Ovary (tissue), 9 donors: Measurements from ENCODE around the gene MYO15B. TPM values are rescaled to one million over a fixed set of nuclear protein-coding genes. Genes with fewer than 3 reads are reported as not detected.

ENCODE experiments used
- DNase-seq, 5 donors: peaks; one replicate each; pipeline ENCODE4 v3.0.0-alpha.2; 2019 to 2020
- H3K27ac ChIP-seq, 2 donors: fragments of 200-600 bp; one replicate each; pipeline versions ENCODE4 v1.5.1 to v1.8.0; 2019 to 2022
- H3K27me3 ChIP-seq: fragments of 200-600 bp; one replicate; pipeline ENCODE4 v1.8.0; 2022
- H3K36me3 ChIP-seq: fragments of 200-600 bp; sonication (generic); one replicate; pipeline ENCODE4 v1.5.1; 2019
- H3K4me1 ChIP-seq: one replicate; pipeline ENCODE4 v1.8.1; 2013; ENCODE audit warnings: mild to moderate bottlenecking, moderate library complexity; ENCODE audit not compliant: insufficient read depth
- H3K4me3 ChIP-seq: fragments of 200-600 bp; sonication (generic); one replicate; pipeline ENCODE4 v1.5.1; 2017
- H3K9me3 ChIP-seq, 2 donors: fragments of 200-600 bp in 1 of 2; sonication (generic) in 1 of 2; one replicate each; pipeline versions ENCODE4 v1.5.1 to v1.8.1; 2013 to 2019; ENCODE audit warnings: mild to moderate bottlenecking in 1 of 2, moderate library complexity in 1 of 2
- EP300 ChIP-seq: sonication (generic); formaldehyde crosslinking; IDR thresholded peaks from one replicate; pipeline ENCODE4 v1.6.1; 2017; ENCODE audit warnings: antibody characterized with exemption
- POLR2A ChIP-seq: fragments of 450-650 bp; IDR thresholded peaks from one replicate; pipeline ENCODE4 v1.6.1; 2017; ENCODE audit warnings: antibody characterized with exemption, mild to moderate bottlenecking, moderate library complexity
- WGBS, 3 donors: extraction: QIAGEN DNeasy Blood & Tissue Kit in 1 of 3; methylation state at CpG; one replicate each; pipeline versions ENCODE4 v1.1.5 to v1.1.7; 2013 to 2017; 5-methylcytosine and 5-hydroxymethylcytosine counted together
- intact Hi-C, 4 donors: fragments of 100-400 bp; cut with DNase I; formaldehyde crosslinking; loops; one replicate each; pipeline versions ENCODE4 v1.11.0 to v1.15.1; 2022 to 2023
- polyA plus RNA-seq, 2 donors: library from polyadenylated mRNA; stranded (reverse); fragments of 200-250 nt in 1 of 2; fragments of 350-450 nt in 1 of 2; fragmentation: Illumina TruSeq in 1 of 2; extraction: RNeasy Lipid Tissue Mini Kit (QIAGEN cat#74804) in 1 of 2; gene quantifications; one replicate each; pipeline ENCODE4 v1.2.3, GENCODE V29; 2013 to 2014
- total RNA-seq, 7 donors: library from RNA; depleted of rRNA in 2 of 7; stranded (reverse); fragments of >200 nt in 2 of 7; fragmentation: NEBNext Ultra II Directional in 3 of 7; extraction: Animal tissue kit (Norgen Biotek cat#: 25700) in 3 of 7; gene quantifications; one replicate each; pipeline versions ENCODE4 v1.1.0 to v1.2.4, GENCODE V29; 2016 to 2023
- TF ChIP-seq, protein P1 (sequence below), 3 donors: fragments of 450-650 bp in 2 of 3; fragments of 200-600 bp in 1 of 3; IDR thresholded peaks; one replicate each; pipeline versions ENCODE4 v1.5.1 to v1.8.0; 2016 to 2022; ENCODE audit warnings: antibody characterized with exemption in 3 of 3, mild to moderate bottlenecking in 1 of 3
- donor health status: DM: no; HTN: no; CAD: no; lungs with moderate emphysema.
- donor health status: DM: no; HTN: no; CAD: no.
- donor health status: Bipolar disorder and iron deficiency.
- donor health status: DM: yes; HTN: yes; CAD: no.
- donor health status: DM: no; HTN: no; CAD: no.
- donor health status: DM: yes; HTN: yes; CAD: no.

MYO15B gene
- total and polyA plus RNA-seq, 9 donors, result 31.0 to 383 (median 238) TPM

DNA sequence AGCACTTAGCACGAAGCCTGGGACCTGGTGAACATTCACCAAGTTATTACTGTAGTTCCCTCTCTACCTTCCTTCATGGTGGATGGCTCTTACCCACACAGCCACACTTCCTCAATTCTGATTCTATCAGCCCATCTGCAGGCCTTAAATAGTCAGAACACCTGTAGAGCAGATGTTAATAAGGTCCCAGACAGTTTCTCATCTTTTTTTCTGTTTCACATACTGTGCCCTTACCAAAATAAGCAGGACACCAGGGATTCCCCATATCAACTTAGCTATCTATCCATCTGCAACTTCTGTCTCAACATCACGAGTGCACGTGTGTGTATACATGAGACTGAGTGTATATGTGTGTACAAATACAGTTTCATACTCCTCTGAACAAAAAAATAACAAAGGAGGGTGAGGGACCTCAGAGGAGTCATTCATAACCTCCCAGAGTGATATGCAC is 76.5 kb downstream of the MYO15B start:
- Histone ChIP-seq H3K27me3 (no peaks in the 10 kb centered on the region), H3K4me1 (peaks cover 7% of the 10 kb centered on the region), H3K4me3 (no peak overlapping the region), H3K27ac (no peak overlapping the region), H3K9me3 (no peaks in the 10 kb centered on the region), H3K36me3 (no peaks in the 10 kb centered on the region)
- WGBS, 3 donors, result 84 to 90% (median 87%) methylated on average over 3 of the region's 3 CpGs
- no peak for TF ChIP-seq POLR2A
- TF ChIP-seq EP300, result no peak
- no peak for DNase-seq
- intact Hi-C loops, result no loop called here

GRCh38 chr17:75665981-75666380 is 78.4 kb downstream of the MYO15B start:
- peak in 1 of 5 donors; percentile 28 for DNase-seq
- Histone ChIP-seq H3K27me3 (no peaks in the 10 kb centered on the region), H3K9me3 (no peaks in the 10 kb centered on the region), H3K4me3 (no peak overlapping the region), H3K4me1 (peaks cover 7% of the 10 kb centered on the region), H3K36me3 (no peaks in the 10 kb centered on the region), H3K27ac (no peak overlapping the region)
- 80 to 86% (median 83%) methylated on average over 10 of the region's 10 CpGs for WGBS, 3 donors
- intact Hi-C loops, result no loop called here
- TF ChIP-seq POLR2A (no peak), EP300 (no peak)
- TF ChIP-seq, protein P1, sequence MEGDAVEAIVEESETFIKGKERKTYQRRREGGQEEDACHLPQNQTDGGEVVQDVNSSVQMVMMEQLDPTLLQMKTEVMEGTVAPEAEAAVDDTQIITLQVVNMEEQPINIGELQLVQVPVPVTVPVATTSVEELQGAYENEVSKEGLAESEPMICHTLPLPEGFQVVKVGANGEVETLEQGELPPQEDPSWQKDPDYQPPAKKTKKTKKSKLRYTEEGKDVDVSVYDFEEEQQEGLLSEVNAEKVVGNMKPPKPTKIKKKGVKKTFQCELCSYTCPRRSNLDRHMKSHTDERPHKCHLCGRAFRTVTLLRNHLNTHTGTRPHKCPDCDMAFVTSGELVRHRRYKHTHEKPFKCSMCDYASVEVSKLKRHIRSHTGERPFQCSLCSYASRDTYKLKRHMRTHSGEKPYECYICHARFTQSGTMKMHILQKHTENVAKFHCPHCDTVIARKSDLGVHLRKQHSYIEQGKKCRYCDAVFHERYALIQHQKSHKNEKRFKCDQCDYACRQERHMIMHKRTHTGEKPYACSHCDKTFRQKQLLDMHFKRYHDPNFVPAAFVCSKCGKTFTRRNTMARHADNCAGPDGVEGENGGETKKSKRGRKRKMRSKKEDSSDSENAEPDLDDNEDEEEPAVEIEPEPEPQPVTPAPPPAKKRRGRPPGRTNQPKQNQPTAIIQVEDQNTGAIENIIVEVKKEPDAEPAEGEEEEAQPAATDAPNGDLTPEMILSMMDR (IDR thresholded peaks at IDR 0.05), result no peak

DNA sequence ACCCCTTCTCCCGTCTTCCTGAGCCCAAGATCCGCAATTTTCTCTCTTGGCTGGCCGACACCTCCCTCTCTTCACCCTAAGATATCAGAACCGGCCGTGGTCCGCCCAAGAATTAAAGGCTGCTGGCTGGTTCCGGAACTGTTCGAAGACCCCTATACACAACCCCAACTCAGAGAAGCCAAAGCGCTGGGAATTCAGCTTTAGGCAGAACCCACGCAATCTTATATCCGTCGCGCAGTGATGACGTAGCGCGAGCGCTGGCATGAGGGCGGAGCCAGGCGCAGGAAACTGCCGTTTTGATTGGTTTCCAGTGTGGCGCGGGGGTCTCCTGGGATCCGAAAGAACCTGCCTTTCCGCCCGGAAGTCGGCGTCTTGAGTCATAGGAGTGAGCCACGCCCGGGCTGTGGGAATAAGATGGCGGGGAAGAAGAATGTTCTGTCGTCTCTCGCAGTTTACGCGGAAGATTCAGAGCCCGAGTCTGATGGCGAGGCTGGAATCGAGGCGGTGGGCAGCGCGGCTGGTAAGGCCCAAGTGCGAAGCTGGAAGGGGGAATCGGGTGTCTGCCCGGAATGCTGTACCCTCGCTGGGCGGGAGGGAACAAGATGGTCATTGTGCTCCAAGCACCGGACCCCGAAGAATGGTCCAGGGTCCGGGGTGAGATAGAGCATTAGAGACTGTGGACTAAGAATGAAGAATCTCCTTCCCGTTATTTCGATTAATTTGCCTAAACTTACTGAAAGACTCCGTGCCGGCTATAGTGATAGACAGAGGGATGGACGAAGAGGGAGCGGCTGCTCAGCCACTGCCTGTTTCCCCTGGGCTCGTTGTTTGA is 79.6 kb downstream of the MYO15B start, which contains the start of the genes RECQL5 and SAP30BP:
Gene RECQL5, minus strand, starts transcription at position 196 of the 832 bp plus-strand sequence. CDS start 597 bp downstream, outside the sequence.
Gene SAP30BP, plus strand, starts transcription at position 380 of the 832 bp plus-strand sequence. Its CDS starts 35 bp downstream, at position 415.
- H3K4me3 ChIP-seq, result peak within 1 kb of the TSS; percentile 84
- H3K4me1 ChIP-seq, result peaks cover 7% of the 10 kb centered on the region
- DNase-seq, result peak; percentile 98
- intact Hi-C loops, result no loop called here
- 0 to 1% (median 0%) methylated on average over 55 of the region's 55 CpGs for WGBS, 3 donors
- TF ChIP-seq EP300 (no peak), POLR2A (peak; percentile 70)
- TF ChIP-seq, protein P1 (IDR thresholded peaks at IDR 0.05), result no peak
- no peaks in the 10 kb centered on the region for H3K36me3 ChIP-seq
- H3K27ac ChIP-seq, result peak within 1 kb of the TSS; percentile 68 to 73
- no peaks in the 10 kb centered on the region for H3K27me3 ChIP-seq
- H3K9me3 ChIP-seq, result no peaks in the 10 kb centered on the region

DNA sequence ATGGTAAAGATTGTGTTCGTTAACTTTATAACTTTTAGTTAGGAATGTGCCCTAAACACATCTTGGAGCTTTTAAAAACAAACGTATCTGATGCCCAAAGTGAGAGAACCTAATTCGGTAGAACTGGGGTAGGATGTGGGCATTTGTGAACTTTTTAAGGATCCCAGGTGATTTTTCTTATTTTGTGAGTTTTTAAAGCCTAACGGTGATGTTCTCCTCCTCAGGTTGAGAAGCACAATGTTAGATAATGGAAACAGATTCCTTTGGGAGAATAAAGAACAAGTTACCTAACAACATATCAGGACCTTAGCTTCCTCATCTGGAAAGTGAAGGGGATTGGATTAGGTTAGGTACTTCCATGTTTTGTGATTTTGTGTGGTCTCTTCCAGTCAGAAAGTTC is 80.2 kb downstream of the MYO15B start:
- no peaks in the 10 kb centered on the region for H3K36me3 ChIP-seq
- intact Hi-C loops, result no loop called here

More for the DNA sequence above, 80.2 kb downstream of the MYO15B start:
- Histone ChIP-seq H3K4me1 (peaks cover 7% of the 10 kb centered on the region), H3K27me3 (no peaks in the 10 kb centered on the region), H3K27ac (peak overlapping the region in 1 of 2 donors; percentile 73), H3K9me3 (no peaks in the 10 kb centered on the region), H3K4me3 (peak overlapping the region; percentile 84)
- DNase-seq, result no peak
- WGBS, 3 donors, result 4 to 7% (median 7%) methylated on average over 4 of the region's 4 CpGs
- TF ChIP-seq, protein P1 (IDR thresholded peaks at IDR 0.05), result no peak
- TF ChIP-seq EP300 (no peak), POLR2A (no peak)
